IMR-90 (cell line): ENCODE results near the gene SLC6A6. TPM values are rescaled to one million over a fixed set of nuclear protein-coding genes. Genes with fewer than 3 reads are reported as not detected.

Experiments
- ATAC-seq: fragments of 200-7000 bp; cut with Tn5 transposase; 2 replicates; pipeline ENCODE4 v1.9.1; 2020; ENCODE audit warnings: low read depth, mild to moderate bottlenecking, moderate library complexity
- BruUV-seq: library from RNA; stranded (reverse); fragments of 400-500 nt; replicated peaks from 2 replicates; lab custom pipeline; 2021; lab: Mats Ljungman, UMichigan
- CTCF ChIA-PET: fragments of 300-600 bp; formaldehyde crosslinking; extraction: SDS; loops from one replicate; lab custom pipeline; 2021; ENCODE audit warnings: antibody characterized with exemption; lab: Yijun Ruan, JAX
- POLR2A ChIA-PET: fragments of 300-600 bp; sonication (Branson Sonifier 250); formaldehyde crosslinking; loops from one replicate; lab custom pipeline; 2022; ENCODE audit warnings: antibody characterized with exemption; ENCODE audit not compliant: unreplicated experiment; lab: Charles Lee
- DNase-seq: peaks from one replicate; pipeline ENCODE4 v3.0.0; 2013
- H2AFZ ChIP-seq: replicated peaks from 2 replicates; pipeline ENCODE3; 2013; ENCODE audit warnings: low read length, mild to moderate bottlenecking; ENCODE audit not compliant: poor library complexity
- H2AK5ac ChIP-seq: 2 replicates; pipeline ENCODE4 v1.6.1; 2013; ENCODE audit warnings: low read depth, low read length, inconsistent platforms
- H2AK9ac ChIP-seq: replicated peaks from 2 replicates; pipeline ENCODE3; 2013; ENCODE audit warnings: mild to moderate bottlenecking, low read depth, low read length, moderate library complexity; ENCODE audit not compliant: poor library complexity
- H2BK120ac ChIP-seq: 2 replicates; pipeline ENCODE4 v1.6.1; 2013; ENCODE audit warnings: low read depth, low read length, inconsistent platforms
- H2BK15ac ChIP-seq: 3 replicates; pipeline ENCODE4 v1.6.1; 2013; ENCODE audit warnings: low read depth, low read length, inconsistent platforms
- H2BK20ac ChIP-seq: 2 replicates; pipeline ENCODE4 v1.6.1; 2013; ENCODE audit warnings: low read depth, mild to moderate bottlenecking, inconsistent platforms, low read length, moderate library complexity
- H2BK5ac ChIP-seq: 2 replicates; pipeline ENCODE4 v1.6.1; 2013; ENCODE audit warnings: mild to moderate bottlenecking, low read depth, low read length, inconsistent platforms; ENCODE audit not compliant: poor library complexity, severe bottlenecking
- H3K14ac ChIP-seq: replicated peaks from 2 replicates; pipeline ENCODE4 v1.6.1; 2013; ENCODE audit warnings: low read depth, low read length, inconsistent platforms
- H3K18ac ChIP-seq: 2 replicates; pipeline ENCODE4 v1.6.1; 2013; ENCODE audit warnings: low read depth, low read length, control low read depth
- H3K23ac ChIP-seq: 2 replicates; pipeline ENCODE4 v1.6.1; 2013; ENCODE audit warnings: low read depth, low read length, inconsistent platforms
- H3K27ac ChIP-seq: 2 replicates; pipeline ENCODE4 v1.5.1; 2013; ENCODE audit warnings: mild to moderate bottlenecking, control low read depth, low read length; ENCODE audit not compliant: insufficient read depth
- H3K27me3 ChIP-seq: 2 replicates; pipeline ENCODE4 v1.6.1; 2013; ENCODE audit warnings: low read length; ENCODE audit not compliant: control insufficient read depth, insufficient read depth
- H3K36me3 ChIP-seq: 2 replicates; pipeline ENCODE4 v1.6.1; 2013; ENCODE audit warnings: low read length, mixed read lengths; ENCODE audit not compliant: control insufficient read depth, insufficient read depth
- H3K4ac ChIP-seq: 2 replicates; pipeline ENCODE4 v1.6.1; 2013; ENCODE audit warnings: low read depth, low read length, inconsistent platforms
- H3K4me1 ChIP-seq: 2 replicates; pipeline ENCODE4 v1.6.1; 2013; ENCODE audit warnings: low read length, mixed read lengths; ENCODE audit not compliant: control insufficient read depth, insufficient read depth
- H3K4me2 ChIP-seq: 2 replicates; pipeline ENCODE4 v1.6.1; 2013; ENCODE audit warnings: low read depth, mild to moderate bottlenecking, control low read depth, low read length, moderate library complexity
- H3K4me3 ChIP-seq: 2 replicates; pipeline ENCODE4 v1.5.1; 2013; ENCODE audit warnings: low read depth, mild to moderate bottlenecking, control low read depth, low read length, moderate library complexity; ENCODE audit not compliant: insufficient read depth
- H3K56ac ChIP-seq: 2 replicates; pipeline ENCODE4 v1.6.1; 2013; ENCODE audit warnings: low read length, inconsistent platforms; ENCODE audit not compliant: insufficient read depth; ENCODE audit errors: extremely low read depth
- H3K79me1 ChIP-seq, 2 experiments: 2 replicates each; pipeline ENCODE4 v1.6.1; 2013; ENCODE audit warnings: low read length in 2 of 2, inconsistent platforms in 1 of 2, low read depth in 1 of 2
- H3K9ac ChIP-seq: 2 replicates; pipeline ENCODE4 v1.6.1; 2013; ENCODE audit warnings: low read depth, low read length, control low read depth
- H3K9me1 ChIP-seq: 2 replicates; pipeline ENCODE4 v1.6.1; 2013; ENCODE audit warnings: low read length, inconsistent platforms; ENCODE audit not compliant: insufficient read depth
- H3K9me3 ChIP-seq: 2 replicates; pipeline ENCODE4 v1.6.1; 2013; ENCODE audit warnings: low read length; ENCODE audit not compliant: control insufficient read depth, insufficient read depth
- H4K20me1 ChIP-seq: 2 replicates; pipeline ENCODE4 v1.6.1; 2013; ENCODE audit warnings: low read length, inconsistent platforms; ENCODE audit not compliant: insufficient read depth
- H4K5ac ChIP-seq: 2 replicates; pipeline ENCODE4 v1.6.1; 2013; ENCODE audit warnings: mild to moderate bottlenecking, low read depth, low read length, control low read depth
- H4K8ac ChIP-seq, 2 experiments: 2 replicates each; pipeline ENCODE4 v1.6.1; 2013; ENCODE audit warnings: low read depth in 2 of 2, low read length in 2 of 2, control low read depth in 1 of 2, inconsistent platforms in 1 of 2
- H4K91ac ChIP-seq: 2 replicates; pipeline ENCODE4 v1.6.1; 2013; ENCODE audit warnings: low read depth, low read length, inconsistent platforms; ENCODE audit not compliant: insufficient read depth
- BHLHE40 ChIP-seq: fragments of 150-350 bp; IDR thresholded peaks from 2 replicates; pipeline ENCODE4 v1.6.1; 2016; ENCODE audit warnings: mild to moderate bottlenecking, low read depth, low read length
- CEBPB ChIP-seq: IDR thresholded peaks from 2 replicates; pipeline ENCODE4 v1.6.1; 2012; ENCODE audit warnings: low read depth, low read length, improper control_type of control experiment
- CHD1 ChIP-seq: IDR thresholded peaks from 2 replicates; pipeline ENCODE4 v1.6.1; 2012; ENCODE audit warnings: low read depth, low read length, improper control_type of control experiment
- CTCF ChIP-seq: conservative IDR thresholded peaks from 2 replicates; pipeline ENCODE4 v1.5.1; 2012; ENCODE audit warnings: mild to moderate bottlenecking, low read depth, low read length, improper control_type of control experiment
- ELK1 ChIP-seq: fragments of 150-350 bp; IDR thresholded peaks from 2 replicates; pipeline ENCODE4 v1.6.1; 2016; ENCODE audit warnings: low read depth, mild to moderate bottlenecking, low read length, moderate library complexity, borderline replicate concordance
- MAFK ChIP-seq: IDR thresholded peaks from 2 replicates; pipeline ENCODE4 v1.6.1; 2012; ENCODE audit warnings: low read depth, low read length, improper control_type of control experiment
- MAZ ChIP-seq: IDR thresholded peaks from 2 replicates; pipeline ENCODE4 v1.6.1; 2012; ENCODE audit warnings: low read depth, mild to moderate bottlenecking, low read length, improper control_type of control experiment, moderate library complexity, borderline replicate concordance
- MXI1 ChIP-seq: IDR thresholded peaks from 2 replicates; pipeline ENCODE4 v1.6.1; 2012; ENCODE audit warnings: low read depth, mild to moderate bottlenecking, low read length, moderate library complexity, borderline replicate concordance
- NFE2L2 ChIP-seq: fragments of 150-350 bp; IDR thresholded peaks from 2 replicates; pipeline ENCODE4 v1.6.1; 2016; ENCODE audit warnings: low read depth, mild to moderate bottlenecking, low read length
- POLR2A ChIP-seq: IDR thresholded peaks from 2 replicates; pipeline ENCODE4 v1.6.1; 2012; ENCODE audit warnings: mild to moderate bottlenecking, low read depth, low read length
- RAD21 ChIP-seq: IDR thresholded peaks from 2 replicates; pipeline ENCODE4 v1.6.1; 2012; ENCODE audit warnings: low read length, improper control_type of control experiment
- RCOR1 ChIP-seq: IDR thresholded peaks from 2 replicates; pipeline ENCODE4 v1.6.1; 2012; ENCODE audit warnings: mild to moderate bottlenecking, low read length, improper control_type of control experiment; ENCODE audit not compliant: insufficient replicate concordance
- RFX5 ChIP-seq: IDR thresholded peaks from 2 replicates; pipeline ENCODE4 v1.8.0; 2012; ENCODE audit warnings: low read depth, mild to moderate bottlenecking, low read length, moderate library complexity
- SMC3 ChIP-seq: fragments of 150-350 bp; IDR thresholded peaks from 2 replicates; pipeline ENCODE4 v1.6.1; 2016; ENCODE audit warnings: low read depth, mild to moderate bottlenecking, antibody characterized with exemption, low read length, moderate library complexity
- USF2 ChIP-seq: fragments of 150-350 bp; IDR thresholded peaks from 2 replicates; pipeline ENCODE4 v1.6.1; 2017; ENCODE audit warnings: mild to moderate bottlenecking, antibody characterized with exemption, low read length, low read depth
- WGBS, 2 experiments: methylation state at CpG; one replicate each; pipeline versions ENCODE4 v1.1.5 to v1.1.7; 2013; ENCODE audit warnings: missing lambda C conversion rate in 2 of 2; ENCODE audit not compliant: insufficient read length in 1 of 2; ENCODE audit errors: extremely low coverage in 2 of 2; 5-methylcytosine and 5-hydroxymethylcytosine counted together
- dilution Hi-C: fragments of 300-500 bp; cut with HindIII; formaldehyde crosslinking; loops from one replicate; pipeline ENCODE4 v1.14.3; 2018; ENCODE audit warnings: low sequenced_read_pairs; ENCODE audit not compliant: unreplicated experiment
- in situ Hi-C: fragments of 300-500 bp; cut with MboI; formaldehyde crosslinking; loops from 3 replicates; pipeline ENCODE4 v1.14.3; 2019; ENCODE audit warnings: low sequenced_read_pairs, inconsistent platforms, mixed read lengths
- intact Hi-C: fragments of 100-400 bp; cut with micrococcal nuclease; formaldehyde crosslinking; loops from 2 replicates; pipeline ENCODE4 v1.10.0; 2022
- polyA plus RNA-seq, 3 experiments: library from polyadenylated mRNA; depleted of rRNA; stranded (reverse); fragments of >200 nt; gene quantifications; 2 replicates each; pipeline ENCODE4 v1.2.3, GENCODE V29; 2012; ENCODE audit warnings: low replicate concordance in 1 of 3
- total RNA-seq: library from RNA; depleted of rRNA; stranded (reverse); fragments of >200 nt; gene quantifications from 2 replicates; pipeline ENCODE4 v1.2.3, GENCODE V29; 2012

Gene SLC6A6
- total and polyA plus RNA-seq, 2 of the 4 experiments (the other 2 are of a cell fraction) = 29.9 to 39.4 TPM

- H2BK15ac ChIP-seq = peak overlapping the region; percentile 94
- H2BK5ac ChIP-seq = peak overlapping the region; percentile 70
- peak overlapping the region; percentile 41; the same call in 1 of the 2 replicates for H3K56ac ChIP-seq
- H3K9ac ChIP-seq = peak overlapping the region; percentile 42
- peak overlapping the region; percentile 44 for H3K27ac ChIP-seq
- H3K4me3 ChIP-seq = no peak overlapping the region
- H4K8ac ChIP-seq = peak overlapping the region; percentile 59 to 73; a peak in 3 of 4 replicates
- peaks cover 30% of the 10 kb centered on the region for H3K9me1 ChIP-seq
- peak overlapping the region; percentile 81 for H3K23ac ChIP-seq
- no peak overlapping the region for H3K4me2 ChIP-seq
- H3K18ac ChIP-seq = peak overlapping the region; percentile 8
- BruUV-seq = no TSS peak
- in situ Hi-C loops (no loop called here), intact Hi-C loops (no loop called here), dilution Hi-C loops (no loop called here)
- peak overlapping the region; percentile 87 for H3K4ac ChIP-seq
- H2BK120ac ChIP-seq = peak overlapping the region; percentile 83
- peak overlapping the region; percentile 55 for H2AK9ac ChIP-seq
- ChIA-PET CTCF (no interaction called here), POLR2A (no interaction called here)
- no peaks in the 10 kb centered on the region for H3K9me3 ChIP-seq
- peak overlapping the region; percentile 41 for H3K14ac ChIP-seq
- H2AFZ ChIP-seq = no peak overlapping the region
- H2AK5ac ChIP-seq = peak overlapping the region; percentile 98
- no peaks in the 10 kb centered on the region for H3K27me3 ChIP-seq
- TF ChIP-seq RFX5 = no peak
- TF ChIP-seq ELK1 = no peak
- TF ChIP-seq CEBPB = no peak
- no peak for TF ChIP-seq MAFK
- no peak for TF ChIP-seq USF2
- TF ChIP-seq RCOR1 = no peak
- TF ChIP-seq MAZ = no peak
- TF ChIP-seq SMC3 = no peak
- TF ChIP-seq POLR2A = no peak
- no peak for TF ChIP-seq CHD1
- TF ChIP-seq CTCF = no peak
- TF ChIP-seq MXI1 = no peak
- no peak for TF ChIP-seq BHLHE40
- TF ChIP-seq NFE2L2 = no peak
- no peak for TF ChIP-seq RAD21
- no peak for ATAC-seq
- H4K91ac ChIP-seq = peak overlapping the region; percentile 78
- 100% methylated on average over 3 of the region's 12 CpGs; no CpG with 5 or more reads in 1 of the 2 experiments for WGBS, 2 experiments
- peaks cover 35% of the 10 kb centered on the region for H3K4me1 ChIP-seq
- H4K20me1 ChIP-seq = peaks cover 9% of the 10 kb centered on the region; the same call in 1 of the 2 replicates
- no peak for DNase-seq
- peaks cover 24 to 84% of the 10 kb centered on the region in 2 experiments for H3K79me1 ChIP-seq
- H4K5ac ChIP-seq = peak overlapping the region; percentile 47
- H2BK20ac ChIP-seq = peak overlapping the region; percentile 75
- H3K36me3 ChIP-seq = no peaks in the 10 kb centered on the region
Observed at GRCh38 chr3:14430706-14431451, 28.5 kb downstream of the SLC6A6 start.
